HepG2 (cell line): ENCODE measurements around the gene PEX11A. TPM values are rescaled to one million over a fixed set of nuclear protein-coding genes. Genes with fewer than 3 reads are reported as not detected.

Experiments
- ATAC-seq: fragments of 200-7000 bp; cut with Tn5 transposase; 3 replicates; pipeline ENCODE4 v1.9.1; 2020; ENCODE audit warnings: mild to moderate bottlenecking, moderate library complexity
- BruUV-seq: library from RNA; stranded (reverse); fragments of 400-500 nt; replicated peaks from 2 replicates; lab custom pipeline; 2021; lab: Mats Ljungman, UMichigan
- CTCF ChIA-PET: fragments of 300-600 bp; formaldehyde crosslinking; extraction: SDS; loops from one replicate; lab custom pipeline; 2021; ENCODE audit warnings: low total read pairs, inconsistent platforms, low intra/inter-chr PET ratio; lab: Yijun Ruan, JAX
- POLR2A ChIA-PET: fragments of 350-600 bp; sonication (Branson Sonifier 250); formaldehyde crosslinking; loops from one replicate; lab custom pipeline; 2020; ENCODE audit warnings: antibody characterized with exemption, inconsistent platforms; lab: Yijun Ruan, JAX
- DNase-seq: peaks from one replicate; pipeline ENCODE4 v3.0.0-alpha.2; 2015; ENCODE audit warnings: low spot score
- FAIRE-seq: peaks from 3 replicates; lab custom pipeline; 2011; peaks lifted over from hg19 to GRCh38; lab: Jason Lieb, UNC
- H2AFZ ChIP-seq: one replicate; pipeline ENCODE4 v1.6.1; 2011; ENCODE audit warnings: low read length, inconsistent platforms
- H3K27ac ChIP-seq: fragments of 300-600 bp; 3 replicates; pipeline ENCODE4 v1.8.0; 2011; ENCODE audit warnings: mixed run types, mild to moderate bottlenecking, mixed read lengths, low read length, inconsistent platforms; ENCODE audit not compliant: insufficient read depth; ENCODE audit errors: extremely low read length
- H3K27me3 ChIP-seq, 2 experiments: fragments of 200-600 bp in 1 of 2; 2 replicates in 1 of 2; 3 replicates in 1 of 2; pipeline versions ENCODE4 v1.6.0 to v1.8.0; 2011; ENCODE audit warnings: low read length in 2 of 2, mild to moderate bottlenecking in 2 of 2, moderate library complexity in 2 of 2, inconsistent platforms in 1 of 2; ENCODE audit not compliant: insufficient read depth in 2 of 2, control insufficient read depth in 1 of 2
- H3K36me3 ChIP-seq, 2 experiments: fragments of 200-600 bp in 1 of 2; replicated peaks in 1 of 2; 2 replicates in 1 of 2; 3 replicates in 1 of 2; pipeline versions ENCODE4 v1.5.1 to v1.8.0; 2011; ENCODE audit warnings: low read length in 2 of 2, inconsistent platforms in 1 of 2; ENCODE audit not compliant: insufficient read depth in 2 of 2, control insufficient read depth in 1 of 2
- H3K4me1 ChIP-seq: 2 replicates; pipeline ENCODE4 v1.5.1; 2012; ENCODE audit warnings: low read length, inconsistent platforms; ENCODE audit not compliant: insufficient read depth
- H3K4me2 ChIP-seq: 2 replicates; pipeline ENCODE4 v1.6.0; 2011; ENCODE audit warnings: low read depth, low read length, inconsistent platforms
- H3K4me3 ChIP-seq, 3 experiments: fragments of 200-600 bp in 1 of 3; sonication (generic), shearing (Covaris generic) in 1 of 3; replicated peaks in 1 of 3; 2 replicates each; pipeline ENCODE4 v1.5.1; 2011 to 2016; ENCODE audit warnings: low read length in 3 of 3, inconsistent platforms in 2 of 3, low read depth in 2 of 3, mild to moderate bottlenecking in 2 of 3, control low read depth in 1 of 3, mixed read lengths in 1 of 3; ENCODE audit not compliant: insufficient read depth in 1 of 3
- H3K79me2 ChIP-seq: one replicate; pipeline ENCODE4 v1.6.1; 2011; ENCODE audit warnings: low read length, inconsistent platforms; ENCODE audit not compliant: insufficient read depth
- H3K9ac ChIP-seq: 2 replicates; pipeline ENCODE4 v1.6.0; 2011; ENCODE audit warnings: mild to moderate bottlenecking, low read depth, low read length, inconsistent platforms; ENCODE audit not compliant: insufficient read depth
- H3K9me3 ChIP-seq: 2 replicates; pipeline ENCODE4 v1.5.1; 2012; ENCODE audit warnings: mild to moderate bottlenecking, low read length
- H4K20me1 ChIP-seq: 2 replicates; pipeline ENCODE4 v1.6.0; 2011; ENCODE audit warnings: inconsistent platforms, mild to moderate bottlenecking, low read length, moderate library complexity; ENCODE audit not compliant: insufficient read depth
- ATF6 ChIP-seq: sonication (generic); formaldehyde crosslinking; conservative IDR thresholded peaks from 2 replicates; pipeline ENCODE4 v1.4.0; 2020; ENCODE audit warnings: missing genetic modification reagents
- CBX5 ChIP-seq: sonication (generic); formaldehyde crosslinking; IDR thresholded peaks from 2 replicates; pipeline ENCODE4 v1.4.0; 2020; ENCODE audit warnings: missing genetic modification reagents, borderline replicate concordance
- GTF3A ChIP-seq: sonication (generic); formaldehyde crosslinking; conservative IDR thresholded peaks from 2 replicates; pipeline ENCODE4 v1.4.0; 2020; ENCODE audit warnings: mild to moderate bottlenecking, missing genetic modification reagents
- KLF6 ChIP-seq: IDR thresholded peaks from 2 replicates; pipeline ENCODE4 v1.8.0; 2016; ENCODE audit warnings: missing biosample characterization, missing genetic modification reagents
- NAIF1 ChIP-seq: sonication (generic); formaldehyde crosslinking; IDR thresholded peaks from 2 replicates; pipeline ENCODE4 v1.5.0; 2020; ENCODE audit warnings: mild to moderate bottlenecking, missing genetic modification reagents, borderline replicate concordance
- PCBP2 ChIP-seq: fragments of 200-400 bp; formaldehyde crosslinking; optimal IDR thresholded peaks from 2 replicates; pipeline ENCODE3; 2018; ENCODE audit warnings: low read length, low read depth; ENCODE audit not compliant: poor library complexity, severe bottlenecking
- ZNF256 ChIP-seq: sonication (generic); formaldehyde crosslinking; conservative IDR thresholded peaks from 2 replicates; pipeline ENCODE4 v1.4.0; 2020; ENCODE audit warnings: missing genetic modification reagents
- ZNF430 ChIP-seq: sonication (generic); formaldehyde crosslinking; IDR thresholded peaks from 2 replicates; pipeline ENCODE4 v1.9.0; 2021; ENCODE audit warnings: mild to moderate bottlenecking, missing genetic modification reagents
- ZNF558 ChIP-seq: sonication (generic); formaldehyde crosslinking; IDR thresholded peaks from 2 replicates; pipeline ENCODE4 v1.9.0; 2022; ENCODE audit warnings: mild to moderate bottlenecking, missing genetic modification reagents, borderline replicate concordance
- ZSCAN25 ChIP-seq: sonication (generic); formaldehyde crosslinking; IDR thresholded peaks from 2 replicates; pipeline ENCODE4 v1.8.0; 2022; ENCODE audit warnings: mild to moderate bottlenecking, missing genetic modification reagents
- WGBS: methylation state at CpG from one replicate; pipeline ENCODE4 v1.1.6; 2017; ENCODE audit warnings: low lambda C conversion rate; 5-methylcytosine and 5-hydroxymethylcytosine counted together
- in situ Hi-C: cut with HindIII; loops from 2 replicates; pipeline ENCODE4 v1.10.0; 2017; ENCODE audit warnings: low pct_unique_long_range_greater_than_20kb; ENCODE audit not compliant: extremely low pct_ligation_motif_present
- intact Hi-C: fragments of 100-400 bp; cut with micrococcal nuclease; formaldehyde crosslinking; loops from one replicate; pipeline ENCODE4 v1.10.0; 2022; ENCODE audit not compliant: unreplicated experiment
- polyA plus RNA-seq, 8 experiments: library from polyadenylated mRNA; depleted of rRNA in 3 of 8; stranded (reverse) in 7 of 8; unstranded in 1 of 8; fragments of >200 nt; fragmentation: Illumina TruSeq in 4 of 8; extraction: Trizol in 4 of 8; gene quantifications; 2 replicates each; pipeline versions ENCODE4 v1.2.1 to v1.2.3, GENCODE V29; 2011 to 2016; ENCODE audit warnings: low read depth in 4 of 8, missing spikeins in 1 of 8, mixed read lengths in 1 of 8; ENCODE audit not compliant: insufficient read depth in 1 of 8
- total RNA-seq, 5 experiments: library from RNA; depleted of rRNA; stranded (reverse); fragments of >200 nt; fragmentation: Illumina TruSeq; extraction: Trizol; gene quantifications; 2 replicates each; pipeline ENCODE4 v1.2.3, GENCODE V29; 2016; ENCODE audit warnings: low read depth in 1 of 5

The PEX11A gene
- total and polyA plus RNA-seq, 2 of the 13 experiments (the other 11 are each of a cell fraction or from before 2014, with no cell fraction given), result 9.9 to 15.1 TPM

- Histone ChIP-seq H3K9ac (no peak overlapping the region), H3K79me2 (no peaks in the 10 kb centered on the region), H2AFZ (no peak overlapping the region), H3K9me3 (no peaks in the 10 kb centered on the region), H3K36me3 (no peaks in the 10 kb centered on the region; a peak in 1 of 5 replicates), H3K4me1 (peaks cover 37% of the 10 kb centered on the region), H4K20me1 (no peaks in the 10 kb centered on the region), H3K4me3 (no peak overlapping the region), H3K4me2 (no peak overlapping the region), H3K27ac (no peak overlapping the region), H3K27me3 (peaks cover 0 to 2% of the 10 kb centered on the region in 2 experiments; a peak in 1 of 5 replicates)
- CTCF ChIA-PET, result no interaction called here
- FAIRE-seq (no peak), ATAC-seq (no peak), DNase-seq (no peak)
- intact Hi-C loops, result no loop called here
- BruUV-seq, result no TSS peak
- WGBS, result 77% methylated on average over 6 of the region's 7 CpGs
- no peak for TF ChIP-seq ZSCAN25
- in situ Hi-C loops, result no loop called here
- POLR2A ChIA-PET, result no interaction called here
These were observed 38.4 kb downstream of the PEX11A start for GRCh38 chr15:89652131-89652530.

DNA sequence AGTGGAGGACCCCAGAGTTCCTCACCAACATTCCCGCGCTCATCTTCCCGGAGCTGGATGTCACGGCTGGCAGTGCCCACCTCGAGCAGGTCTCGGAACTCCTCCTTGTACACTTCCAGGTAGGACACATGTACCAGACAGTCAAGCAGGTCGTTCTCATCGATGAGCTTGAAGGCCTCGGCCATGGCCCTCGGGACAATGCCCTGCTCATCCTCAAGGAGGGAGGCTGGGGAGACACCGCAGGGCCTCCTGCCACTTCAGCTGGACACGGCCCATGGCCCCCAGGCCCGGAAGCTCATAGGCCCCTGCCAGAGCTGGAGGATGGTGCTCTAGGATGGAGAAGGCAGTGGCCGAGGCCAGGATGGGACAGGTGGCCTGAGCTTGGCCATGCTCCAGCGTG is 40.8 kb downstream of the PEX11A start:
- intact Hi-C loops (no loop called here), in situ Hi-C loops (no loop called here)
- Histone ChIP-seq H3K79me2 (no peaks in the 10 kb centered on the region), H3K27me3 (no peaks in the 10 kb centered on the region; a peak in 1 of 5 replicates), H3K27ac (no peak overlapping the region), H3K4me1 (peaks cover 26% of the 10 kb centered on the region), H2AFZ (no peak overlapping the region), H3K4me3 (no peak overlapping the region), H4K20me1 (no peaks in the 10 kb centered on the region), H3K9ac (no peak overlapping the region), H3K9me3 (no peaks in the 10 kb centered on the region), H3K4me2 (no peak overlapping the region), H3K36me3 (no peaks in the 10 kb centered on the region; a peak in 1 of 5 replicates)
- WGBS, result 96% methylated on average over 12 of the region's 15 CpGs
- no peak for FAIRE-seq
- ChIA-PET CTCF (no interaction called here), POLR2A (no interaction called here)
- no TSS peak for BruUV-seq
- no peak for TF ChIP-seq PCBP2
- no peak for TF ChIP-seq NAIF1 (CRISPR knock-in tag)
- TF ChIP-seq KLF6 (CRISPR knock-in tag), result no peak
- no peak for TF ChIP-seq ZNF558 (CRISPR knock-in tag)
- TF ChIP-seq ATF6 (CRISPR knock-in tag), result no peak
- no peak for TF ChIP-seq ZNF430 (CRISPR knock-in tag)
- TF ChIP-seq ZNF256, result no peak
- no peak for TF ChIP-seq GTF3A (CRISPR knock-in tag)
- TF ChIP-seq CBX5 (CRISPR knock-in tag), result no peak
- DNase-seq, result no peak
- no peak for ATAC-seq
